A673 (cell line): ENCODE results near the gene PISD. TPM values are rescaled to one million over a fixed set of nuclear protein-coding genes. Genes with fewer than 3 reads are reported as not detected.

ENCODE experiments used
- BruUV-seq: library from RNA; stranded (reverse); fragments of 400-500 nt; replicated peaks from 2 replicates; lab custom pipeline; 2021; lab: Mats Ljungman, UMichigan
- CTCF ChIA-PET: fragments of 300-600 bp; sonication (Branson Sonifier 250); formaldehyde crosslinking; loops from one replicate; lab custom pipeline; 2022; ENCODE audit warnings: antibody characterized with exemption; lab: Charles Lee
- POLR2A ChIA-PET: fragments of 300-600 bp; sonication (Branson Sonifier 250); formaldehyde crosslinking; loops from one replicate; lab custom pipeline; 2022; ENCODE audit warnings: antibody characterized with exemption; ENCODE audit not compliant: low non-redundant PET; lab: Charles Lee
- DNase-seq: peaks from one replicate; pipeline ENCODE4 v3.0.0-alpha.2; 2015; ENCODE audit warnings: low spot score
- H3K27ac ChIP-seq: fragments of 200-600 bp; sonication (generic); 2 replicates; pipeline ENCODE4 v1.5.1; 2016; ENCODE audit warnings: mixed run types, low read depth, mild to moderate bottlenecking, mixed read lengths, antibody characterized with exemption, low read length; ENCODE audit not compliant: poor library complexity, severe bottlenecking
- H3K27me3 ChIP-seq: fragments of 200-600 bp; sonication (generic); replicated peaks from 2 replicates; pipeline ENCODE4 v1.6.1; 2017; ENCODE audit warnings: mixed run types, low read depth, mild to moderate bottlenecking, mixed read lengths, antibody characterized with exemption, low read length; ENCODE audit not compliant: insufficient read depth, poor library complexity
- H3K36me3 ChIP-seq: fragments of 200-600 bp; sonication (generic); 2 replicates; pipeline ENCODE4 v1.6.1; 2016; ENCODE audit warnings: mixed run types, mild to moderate bottlenecking, mixed read lengths, antibody characterized with exemption, low read length; ENCODE audit not compliant: insufficient read depth, poor library complexity, severe bottlenecking
- H3K4me1 ChIP-seq: fragments of 200-600 bp; sonication (generic); 2 replicates; pipeline ENCODE4 v1.6.1; 2017; ENCODE audit warnings: mixed run types, mild to moderate bottlenecking, mixed read lengths, antibody characterized with exemption, low read length; ENCODE audit not compliant: insufficient read depth, poor library complexity, severe bottlenecking
- H3K4me3 ChIP-seq: fragments of 200-600 bp; sonication (generic); 2 replicates; pipeline ENCODE4 v1.5.1; 2016; ENCODE audit warnings: low read depth, mixed run types, mild to moderate bottlenecking, mixed read lengths, low read length; ENCODE audit not compliant: poor library complexity, severe bottlenecking
- H3K9me3 ChIP-seq: fragments of 200-600 bp; sonication (generic); 2 replicates; pipeline ENCODE4 v1.6.1; 2016; ENCODE audit warnings: mixed run types, low read depth, mild to moderate bottlenecking, mixed read lengths, antibody characterized with exemption, low read length; ENCODE audit not compliant: poor library complexity, severe bottlenecking
- CTCF ChIP-seq: fragments of 300-800, 200-600 bp; sonication (generic); conservative IDR thresholded peaks from 2 replicates; pipeline ENCODE4 v1.5.1; 2017; ENCODE audit warnings: low read depth, mild to moderate bottlenecking, antibody characterized with exemption, low read length, moderate library complexity, mixed read lengths
- EZH2 ChIP-seq: fragments of 200-600 bp; sonication (generic); IDR thresholded peaks from 2 replicates; pipeline ENCODE4 v1.6.1; 2017; ENCODE audit warnings: borderline replicate concordance, low read depth, mild to moderate bottlenecking, mixed read lengths, antibody characterized with exemption, low read length; ENCODE audit not compliant: poor library complexity, severe bottlenecking
- intact Hi-C: fragments of 100-400 bp; cut with micrococcal nuclease; formaldehyde crosslinking; loops from one replicate; pipeline ENCODE4 v1.10.0; 2022; ENCODE audit not compliant: unreplicated experiment
- total RNA-seq: library from RNA; stranded (reverse); gene quantifications from 2 replicates; pipeline ENCODE4 v1.2.3, GENCODE V29; 2021

The PISD gene
- total RNA-seq, 1 experiment from 2014 or later, result 39.0 TPM

- Histone ChIP-seq H3K27me3 (no peaks in the 10 kb centered on the region), H3K27ac (no peak overlapping the region), H3K4me1 (no peaks in the 10 kb centered on the region), H3K9me3 (no peaks in the 10 kb centered on the region), H3K4me3 (no peak overlapping the region), H3K36me3 (peaks cover 6% of the 10 kb centered on the region)
- TF ChIP-seq EZH2 (no peak), CTCF (no peak)
- CTCF ChIA-PET, result no interaction called here
- BruUV-seq, result no TSS peak
- DNase-seq, result no peak
- POLR2A ChIA-PET, result interaction anchor here (0.5 kb wide), 1 partner anchor 9 kb away, joined by 3 read pairs; no protein-coding TSS in a partner anchor
- intact Hi-C loops, result no loop called here
Observed at GRCh38 chr22:31653944-31654343, 8.1 kb downstream of the PISD start.

- ChIA-PET POLR2A (no interaction called here), CTCF (no interaction called here)
- Histone ChIP-seq H3K27me3 (no peaks in the 10 kb centered on the region), H3K27ac (no peak overlapping the region), H3K36me3 (peaks cover 6% of the 10 kb centered on the region), H3K9me3 (no peaks in the 10 kb centered on the region), H3K4me1 (no peaks in the 10 kb centered on the region), H3K4me3 (no peak overlapping the region)
- TF ChIP-seq CTCF, result no peak
- intact Hi-C loops, result no loop called here
- no peak for DNase-seq
- no TSS peak for BruUV-seq
Observed at GRCh38 chr22:31652911-31653684, 8.9 kb downstream of the PISD start.

- POLR2A ChIA-PET, result no interaction called here
- DNase-seq, result no peak
- H3K27me3 ChIP-seq, result no peaks in the 10 kb centered on the region
- BruUV-seq, result no TSS peak
- H3K4me3 ChIP-seq, result no peak overlapping the region
- TF ChIP-seq EZH2 (no peak), CTCF (no peak)
- intact Hi-C loops, result no loop called here
- H3K9me3 ChIP-seq, result no peaks in the 10 kb centered on the region
- H3K36me3 ChIP-seq, result peaks cover 6% of the 10 kb centered on the region
- CTCF ChIA-PET, result no interaction called here
- no peak overlapping the region for H3K27ac ChIP-seq
- no peaks in the 10 kb centered on the region for H3K4me1 ChIP-seq
Observed at GRCh38 chr22:31652088-31652487, 9.9 kb downstream of the PISD start.
